GM13976 (cell line): ENCODE data around the gene DUSP19.
A peak's percentile ranks its signal among the peaks of the same experiment; 100 is the strongest.

Source experiments
- DNase-seq: peaks from one replicate; pipeline ENCODE4 v3.0.0; 2012; ENCODE audit warnings: low spot score
- in situ Hi-C: fragments of 300-500 bp; cut with MboI; formaldehyde crosslinking; loops from one replicate; pipeline ENCODE4 v1.12.0; 2022; ENCODE audit warnings: low sequenced_read_pairs, mixed read lengths, inconsistent platforms; ENCODE audit not compliant: unreplicated experiment
- TF ChIP-seq, protein P1 (sequence below): IDR thresholded peaks from 2 replicates; pipeline ENCODE4 v1.5.1; 2012; ENCODE audit warnings: borderline replicate concordance, mild to moderate bottlenecking; ENCODE audit not compliant: insufficient read depth; ENCODE audit errors: extremely low read depth, missing control alignments, control extremely low read depth

DUSP19 gene, protein sequence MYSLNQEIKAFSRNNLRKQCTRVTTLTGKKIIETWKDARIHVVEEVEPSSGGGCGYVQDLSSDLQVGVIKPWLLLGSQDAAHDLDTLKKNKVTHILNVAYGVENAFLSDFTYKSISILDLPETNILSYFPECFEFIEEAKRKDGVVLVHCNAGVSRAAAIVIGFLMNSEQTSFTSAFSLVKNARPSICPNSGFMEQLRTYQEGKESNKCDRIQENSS

DNA sequence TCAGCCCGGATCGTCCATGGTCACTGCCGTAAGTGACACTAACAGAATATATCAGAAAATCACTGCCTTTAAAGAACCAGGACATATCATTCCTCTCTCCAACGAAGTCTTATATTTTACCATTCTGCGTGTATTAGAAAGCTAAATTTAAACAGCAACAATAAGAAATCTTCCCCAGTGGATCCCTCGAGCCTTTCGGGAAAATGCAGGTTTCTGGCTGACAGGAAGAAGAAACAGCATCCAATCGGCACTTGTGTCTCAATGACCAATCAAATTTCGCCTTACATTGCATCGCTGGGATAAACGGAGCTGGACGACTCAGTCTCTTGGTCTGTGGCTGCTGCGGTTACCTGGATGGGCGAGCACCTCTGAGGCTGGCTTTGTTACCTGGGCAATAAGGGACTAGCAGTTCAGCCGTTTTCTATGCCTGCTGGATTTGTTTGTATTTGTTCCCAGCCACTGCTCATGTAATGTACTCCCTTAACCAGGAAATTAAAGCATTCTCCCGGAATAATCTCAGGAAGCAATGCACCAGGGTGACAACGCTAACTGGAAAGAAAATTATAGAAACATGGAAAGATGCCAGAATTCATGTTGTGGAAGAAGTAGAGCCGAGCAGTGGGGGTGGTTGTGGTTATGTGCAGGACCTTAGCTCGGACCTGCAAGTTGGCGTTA is at the start of gene DUSP19:
DUSP19 (plus strand) TSS at position 284 of the 675 bp plus-strand sequence; CDS start at position 471, 187 bp downstream.
- DNase-seq: peak; percentile 75
- TF ChIP-seq, protein P1, sequence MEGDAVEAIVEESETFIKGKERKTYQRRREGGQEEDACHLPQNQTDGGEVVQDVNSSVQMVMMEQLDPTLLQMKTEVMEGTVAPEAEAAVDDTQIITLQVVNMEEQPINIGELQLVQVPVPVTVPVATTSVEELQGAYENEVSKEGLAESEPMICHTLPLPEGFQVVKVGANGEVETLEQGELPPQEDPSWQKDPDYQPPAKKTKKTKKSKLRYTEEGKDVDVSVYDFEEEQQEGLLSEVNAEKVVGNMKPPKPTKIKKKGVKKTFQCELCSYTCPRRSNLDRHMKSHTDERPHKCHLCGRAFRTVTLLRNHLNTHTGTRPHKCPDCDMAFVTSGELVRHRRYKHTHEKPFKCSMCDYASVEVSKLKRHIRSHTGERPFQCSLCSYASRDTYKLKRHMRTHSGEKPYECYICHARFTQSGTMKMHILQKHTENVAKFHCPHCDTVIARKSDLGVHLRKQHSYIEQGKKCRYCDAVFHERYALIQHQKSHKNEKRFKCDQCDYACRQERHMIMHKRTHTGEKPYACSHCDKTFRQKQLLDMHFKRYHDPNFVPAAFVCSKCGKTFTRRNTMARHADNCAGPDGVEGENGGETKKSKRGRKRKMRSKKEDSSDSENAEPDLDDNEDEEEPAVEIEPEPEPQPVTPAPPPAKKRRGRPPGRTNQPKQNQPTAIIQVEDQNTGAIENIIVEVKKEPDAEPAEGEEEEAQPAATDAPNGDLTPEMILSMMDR: no peak
- in situ Hi-C loops: no loop called here

DNA sequence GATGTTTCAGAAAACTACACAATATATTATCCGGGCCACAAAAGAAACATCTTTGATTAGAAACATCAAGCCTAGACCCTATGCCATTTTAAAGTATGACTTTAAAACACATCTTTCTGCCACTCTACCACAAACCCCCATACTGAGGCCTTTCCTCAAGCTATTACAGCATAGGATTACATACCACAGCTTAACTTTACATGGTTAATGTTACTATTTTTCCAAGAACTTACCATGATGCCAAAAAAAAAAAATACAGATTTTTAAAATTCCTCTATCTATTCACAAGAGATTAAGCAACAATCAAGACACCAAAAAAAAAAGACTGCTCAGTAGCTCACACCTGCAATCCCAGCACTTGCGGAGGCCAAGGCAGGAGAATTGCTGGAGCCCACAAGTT is 49.3 kb upstream of the DUSP19 start:
- TF ChIP-seq, protein P1: no peak
- DNase-seq: no peak

GRCh38 chr2:183031911-183032794 is 46.4 kb upstream of the DUSP19 start:
- TF ChIP-seq, protein P1: no peak
- in situ Hi-C loops: no loop called here
- DNase-seq: no peak

More for the DNA sequence above, 49.3 kb upstream of the DUSP19 start:
- in situ Hi-C loops: no loop called here

GRCh38 chr2:183033951-183034350 is 44.6 kb upstream of the DUSP19 start:
- DNase-seq: no peak
- in situ Hi-C loops: no loop called here
- TF ChIP-seq, protein P1: no peak

- TF ChIP-seq, protein P1: no peak
- in situ Hi-C loops: no loop called here
- no peak for DNase-seq
Measured at GRCh38 chr2:183034806-183035205, 43.7 kb upstream of the DUSP19 start.

DNA sequence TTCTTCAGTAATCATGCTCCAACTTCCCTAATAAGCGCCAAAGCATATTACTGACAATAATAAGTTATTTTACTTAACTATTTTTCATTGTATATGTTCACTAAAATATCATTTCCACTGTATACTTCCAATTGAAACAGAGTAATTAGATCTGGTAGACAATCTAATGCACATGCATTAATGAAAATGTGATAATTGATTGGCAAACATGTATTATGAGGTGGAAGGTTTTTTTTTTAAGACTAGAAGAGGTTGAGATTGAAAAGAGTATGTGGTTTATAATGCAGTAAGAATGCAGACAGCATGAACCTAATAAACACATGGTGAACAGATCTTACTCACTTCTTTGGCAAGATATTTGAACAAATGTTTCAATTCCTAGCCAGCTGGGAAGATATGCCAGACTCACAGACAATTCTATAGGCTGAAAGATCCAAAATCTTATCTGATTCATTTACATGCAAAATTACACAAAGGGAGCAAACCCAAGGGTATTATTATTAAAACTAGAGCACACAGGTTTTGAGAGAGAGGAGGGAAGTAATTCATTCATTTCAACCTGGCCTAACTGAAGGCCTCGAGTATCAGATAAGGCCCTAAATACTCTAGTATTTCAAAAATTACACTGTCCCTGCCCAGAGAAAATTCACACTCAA is 43.1 kb upstream of the DUSP19 start:
- in situ Hi-C loops: no loop called here
- no peak for DNase-seq
- TF ChIP-seq, protein P1: no peak
